ENCODE results near the gene PRKAG2. TPM values are rescaled to one million over a fixed set of nuclear protein-coding genes. Genes with fewer than 3 reads are reported as not detected.

Gene PRKAG2
- total and polyA plus RNA-seq, 2 of the 8 experiments (the other 6 are each of a cell fraction or from before 2014, with no cell fraction given): 7.5 to 18.1 TPM

DNA sequence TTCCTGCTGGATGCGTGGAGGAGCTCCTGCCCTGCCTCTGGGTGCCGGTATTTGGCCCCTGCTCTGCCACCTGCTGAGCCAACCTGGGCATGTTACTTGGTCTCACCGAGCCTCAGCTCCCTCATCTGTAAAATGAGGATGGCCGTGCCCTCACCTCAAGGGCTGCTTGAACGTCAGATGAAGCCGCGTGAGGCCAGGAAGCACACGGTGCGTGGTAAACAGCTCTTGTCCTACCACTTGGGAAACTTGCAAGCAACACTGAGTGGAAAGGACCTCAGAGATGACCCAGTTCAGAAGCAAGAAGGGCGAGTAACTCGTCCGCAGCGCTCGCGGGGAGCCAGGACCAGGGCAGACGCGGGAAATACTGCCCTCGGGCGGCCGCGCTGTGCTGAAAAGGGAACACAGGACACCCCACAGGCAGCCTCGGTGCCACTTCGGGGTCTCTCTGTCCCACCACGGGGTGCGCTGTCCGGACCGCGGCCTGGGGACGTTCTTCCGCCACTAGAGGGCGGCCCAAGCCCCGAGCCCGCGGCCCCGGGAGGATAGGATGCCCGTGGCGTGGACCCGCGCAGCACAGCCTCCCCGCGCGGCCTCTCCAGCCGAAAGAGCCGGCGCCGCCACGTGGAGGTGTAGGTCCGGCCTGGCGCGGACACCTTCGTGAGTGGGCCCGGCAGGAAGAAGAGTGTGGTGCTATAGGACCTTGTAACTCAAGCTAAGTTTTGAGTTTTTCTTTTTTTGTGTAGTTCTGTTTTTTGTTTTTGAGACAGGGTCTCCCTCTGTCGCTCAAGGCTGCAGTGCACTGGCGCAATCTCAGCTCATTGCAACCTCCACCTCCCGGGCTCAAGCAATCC, 94.1 kb downstream of the PRKAG2 start (continued):
- TF ChIP-seq CBX8 (IDR thresholded peaks at IDR 0.05; ENCODE audit: borderline replicate concordance, low read depth, low read length) (no peak), CREB1 (IDR thresholded peaks at IDR 0.05) (peak; percentile 24; the same call in 1 of the 2 replicates), GABPA (IDR thresholded peaks at IDR 0.05; ENCODE audit: borderline replicate concordance, insufficient read depth, low read length) (peak; percentile 56; the same call in 1 of the 2 replicates), E2F6 (IDR thresholded peaks at IDR 0.05) (peak; percentile 93), SIN3A (conservative IDR thresholded peaks at IDR 0.05 in 1 of 2, IDR thresholded peaks at IDR 0.05 in 1 of 2; ENCODE audit: low read depth in 1 of 2, low read length in 2 of 2) (no peak), RAD21 (IDR thresholded peaks at IDR 0.05 in 1 of 2, conservative IDR thresholded peaks at IDR 0.05 in 1 of 2; ENCODE audit: low read depth in 2 of 2, low read length in 2 of 2) (peak; percentile 62 to 77), POLR2A (IDR thresholded peaks at IDR 0.05; ENCODE audit: control extremely low read depth in 1 of 2, low read depth in 2 of 2, low read length in 2 of 2) (no peak), RNF2 (IDR thresholded peaks at IDR 0.05; ENCODE audit: borderline replicate concordance, low read depth, low read length, missing control alignments, poor library complexity, severe bottlenecking) (no peak)
- TF ChIP-seq, protein P1, sequence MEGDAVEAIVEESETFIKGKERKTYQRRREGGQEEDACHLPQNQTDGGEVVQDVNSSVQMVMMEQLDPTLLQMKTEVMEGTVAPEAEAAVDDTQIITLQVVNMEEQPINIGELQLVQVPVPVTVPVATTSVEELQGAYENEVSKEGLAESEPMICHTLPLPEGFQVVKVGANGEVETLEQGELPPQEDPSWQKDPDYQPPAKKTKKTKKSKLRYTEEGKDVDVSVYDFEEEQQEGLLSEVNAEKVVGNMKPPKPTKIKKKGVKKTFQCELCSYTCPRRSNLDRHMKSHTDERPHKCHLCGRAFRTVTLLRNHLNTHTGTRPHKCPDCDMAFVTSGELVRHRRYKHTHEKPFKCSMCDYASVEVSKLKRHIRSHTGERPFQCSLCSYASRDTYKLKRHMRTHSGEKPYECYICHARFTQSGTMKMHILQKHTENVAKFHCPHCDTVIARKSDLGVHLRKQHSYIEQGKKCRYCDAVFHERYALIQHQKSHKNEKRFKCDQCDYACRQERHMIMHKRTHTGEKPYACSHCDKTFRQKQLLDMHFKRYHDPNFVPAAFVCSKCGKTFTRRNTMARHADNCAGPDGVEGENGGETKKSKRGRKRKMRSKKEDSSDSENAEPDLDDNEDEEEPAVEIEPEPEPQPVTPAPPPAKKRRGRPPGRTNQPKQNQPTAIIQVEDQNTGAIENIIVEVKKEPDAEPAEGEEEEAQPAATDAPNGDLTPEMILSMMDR (IDR thresholded peaks at IDR 0.05; ENCODE audit: control extremely low read depth in 1 of 3, insufficient read depth in 1 of 3, low read depth in 1 of 3, low read length in 3 of 3): peak; percentile 84 to 99 (median 95)
- TF ChIP-seq, protein P2, sequence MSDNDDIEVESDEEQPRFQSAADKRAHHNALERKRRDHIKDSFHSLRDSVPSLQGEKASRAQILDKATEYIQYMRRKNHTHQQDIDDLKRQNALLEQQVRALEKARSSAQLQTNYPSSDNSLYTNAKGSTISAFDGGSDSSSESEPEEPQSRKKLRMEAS (IDR thresholded peaks at IDR 0.05): peak; percentile 83

Data from H1 (cell line).